ENCODE results near the gene ATP1A1.

ATP1A1 gene

GRCh38 chr1:116445534-116445933 lies 72.5 kb downstream of the ATP1A1 start:
- DNase-seq, result no peak

- DNase-seq, result no peak
Observed at GRCh38 chr1:116446686-116447085, 73.6 kb downstream of the ATP1A1 start.

- no peak for DNase-seq
Observed at GRCh38 chr1:116448785-116449385, 75.8 kb downstream of the ATP1A1 start.

GRCh38 chr1:116449578-116449977 lies 76.5 kb downstream of the ATP1A1 start:
- DNase-seq, result no peak

GRCh38 chr1:116451702-116452101 lies 78.7 kb downstream of the ATP1A1 start:
- DNase-seq, result no peak

- DNase-seq, result no peak
Observed at GRCh38 chr1:116453481-116453880, 80.4 kb downstream of the ATP1A1 start.

GRCh38 chr1:116453906-116454305 lies 80.9 kb downstream of the ATP1A1 start:
- no peak for DNase-seq

Measured in activated CD4-positive, alpha-beta T cell treated with anti-CD3 and anti-CD28 coated beads, Interleukin-2, Interleukin-6, amounts not matched to agents 100 ng/mL and 50 ng/mL, durations not matched to agents 16 hours and 8 hours (primary cell).